Keratinocyte (primary cell): ENCODE results near the gene SLC37A3. TPM values are rescaled to one million over a fixed set of nuclear protein-coding genes. Genes with fewer than 3 reads are reported as not detected.

Source experiments
- DNase-seq: peaks from one replicate; pipeline ENCODE4 v3.0.0-alpha.2; 2011; ENCODE audit warnings: low read depth, missing footprints, low spot score
- FAIRE-seq: peaks from 2 replicates; lab custom pipeline; 2011; peaks lifted over from hg19 to GRCh38; lab: Jason Lieb, UNC
- H2AFZ ChIP-seq: 2 replicates; pipeline ENCODE4 v1.6.0; 2012; ENCODE audit warnings: low read length, control low read depth, inconsistent platforms; ENCODE audit not compliant: control insufficient read depth
- H3K27ac ChIP-seq: 2 replicates; pipeline ENCODE4 v1.5.1; 2011; ENCODE audit warnings: low read length; ENCODE audit not compliant: control insufficient read depth, insufficient read depth
- H3K27me3 ChIP-seq: 3 replicates; pipeline ENCODE4 v1.6.0; 2011; ENCODE audit warnings: low read length; ENCODE audit not compliant: control insufficient read depth, insufficient read depth; ENCODE audit errors: extremely low read depth
- H3K36me3 ChIP-seq, 2 experiments: 2 replicates in 1 of 2; 3 replicates in 1 of 2; pipeline ENCODE4 v1.5.1; 2011; ENCODE audit warnings: low read length in 2 of 2, mild to moderate bottlenecking in 1 of 2; ENCODE audit not compliant: control insufficient read depth in 2 of 2, insufficient read depth in 2 of 2; ENCODE audit errors: extremely low read depth in 1 of 2
- H3K4me1 ChIP-seq: 3 replicates; pipeline ENCODE4 v1.5.1; 2011; ENCODE audit warnings: low read length; ENCODE audit not compliant: control insufficient read depth, insufficient read depth; ENCODE audit errors: extremely low read depth
- H3K4me2 ChIP-seq: 3 replicates; pipeline ENCODE4 v1.6.0; 2011; ENCODE audit warnings: low read depth, low read length; ENCODE audit not compliant: control insufficient read depth, insufficient read depth; ENCODE audit errors: extremely low read depth
- H3K4me3 ChIP-seq, 3 experiments: fragments of 200-600 bp in 1 of 3; sonication (generic) in 1 of 3; 2 replicates in 2 of 3; 3 replicates in 1 of 3; pipeline ENCODE4 v1.5.1; 2011 to 2016; ENCODE audit warnings: low read length in 3 of 3, mild to moderate bottlenecking in 3 of 3, control low read depth in 2 of 3, inconsistent platforms in 1 of 3, low read depth in 1 of 3, mixed read lengths in 1 of 3, mixed run types in 1 of 3, moderate library complexity in 1 of 3; ENCODE audit not compliant: control insufficient read depth in 2 of 3, insufficient read depth in 2 of 3; ENCODE audit errors: extremely low read depth in 1 of 3
- H3K79me2 ChIP-seq: 2 replicates; pipeline ENCODE4 v1.6.0; 2012; ENCODE audit warnings: low read length; ENCODE audit not compliant: control insufficient read depth, insufficient read depth
- H3K9ac ChIP-seq: 3 replicates; pipeline ENCODE4 v1.6.0; 2011; ENCODE audit warnings: low read length; ENCODE audit not compliant: control insufficient read depth, insufficient read depth; ENCODE audit errors: extremely low read depth
- H3K9me1 ChIP-seq: 3 replicates; pipeline ENCODE4 v1.6.0; 2011; ENCODE audit warnings: low read length; ENCODE audit not compliant: control insufficient read depth, insufficient read depth; ENCODE audit errors: extremely low read depth
- H3K9me3 ChIP-seq: 2 replicates; pipeline ENCODE4 v1.5.1; 2012; ENCODE audit warnings: low read depth, low read length; ENCODE audit not compliant: control insufficient read depth
- H4K20me1 ChIP-seq: 3 replicates; pipeline ENCODE4 v1.6.0; 2011; ENCODE audit warnings: low read length; ENCODE audit not compliant: control insufficient read depth, insufficient read depth; ENCODE audit errors: extremely low read depth
- EZH2 ChIP-seq: IDR thresholded peaks from one replicate; pipeline ENCODE4 v1.6.1; 2012; ENCODE audit warnings: inconsistent platforms, mild to moderate bottlenecking, low read length, moderate library complexity
- dilution Hi-C: fragments of 300-500 bp; cut with MboI; formaldehyde crosslinking; loops from one replicate; pipeline ENCODE4 v1.7.0; 2020; ENCODE audit warnings: low sequenced_read_pairs; ENCODE audit not compliant: extremely low pct_ligation_motif_present
- polyA plus RNA-seq, 5 experiments: library from polyadenylated mRNA; depleted of rRNA in 3 of 5; stranded (reverse) in 3 of 5; stranded (forward) in 1 of 5; unstranded in 1 of 5; fragments of >200 nt; gene quantifications; 1 replicate in 1 of 5; 2 replicates in 3 of 5; 3 replicates in 1 of 5; pipeline versions ENCODE4 v1.2.1 to v1.2.3, GENCODE V29; 2011 to 2012; ENCODE audit warnings: missing spikeins in 2 of 5, low read depth in 1 of 5, low replicate concordance in 1 of 5
- TF ChIP-seq, protein P1 (sequence below), 3 experiments: IDR thresholded peaks in 1 of 3; conservative IDR thresholded peaks in 1 of 3; optimal IDR thresholded peaks in 1 of 3; 2 replicates in 2 of 3; 3 replicates in 1 of 3; pipeline versions ENCODE3 to v1.5.1; 2011; ENCODE audit warnings: low read length in 3 of 3, mild to moderate bottlenecking in 3 of 3, moderate library complexity in 2 of 3, control low read depth in 1 of 3, inconsistent platforms in 1 of 3; ENCODE audit not compliant: insufficient read depth in 2 of 3; ENCODE audit errors: extremely low read depth in 1 of 3

The SLC37A3 gene
- polyA plus RNA-seq, 1 donor (not counting 4 experiments of a cell fraction or from before 2014, with no cell fraction given) = 51.4 TPM

DNA sequence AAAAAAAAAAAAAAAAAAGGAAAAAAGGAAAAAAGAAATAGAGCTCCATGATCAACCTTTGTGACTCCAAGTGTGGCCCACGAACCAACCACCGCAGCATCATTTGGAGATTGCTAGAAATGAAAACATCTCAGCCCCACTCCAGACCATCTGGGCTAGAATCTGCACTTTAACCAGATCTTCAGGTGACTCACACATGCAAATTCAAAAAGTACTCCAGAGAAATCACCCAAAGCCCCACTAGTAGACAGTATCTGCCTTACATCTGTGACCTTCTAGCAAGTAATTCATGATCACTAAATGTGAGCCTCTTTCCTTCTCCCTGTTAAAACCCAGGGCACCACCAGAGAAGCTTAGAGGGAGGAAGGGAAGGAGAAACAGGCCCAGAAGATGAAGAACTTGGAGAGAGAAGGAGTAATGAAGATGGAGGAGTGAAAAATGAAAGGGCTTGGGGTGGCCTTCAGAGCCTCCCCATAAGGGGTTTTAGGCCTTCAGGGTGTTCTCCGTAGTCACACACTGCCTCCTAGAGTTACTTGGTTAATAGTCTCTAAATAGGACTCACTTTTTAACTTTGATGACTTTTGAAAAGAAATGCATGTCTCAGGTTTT, 94.0 kb downstream of the SLC37A3 start:
- Histone ChIP-seq H3K9ac (no peak overlapping the region), H3K79me2 (no peaks in the 10 kb centered on the region), H3K9me1 (no peaks in the 10 kb centered on the region), H3K36me3 (no peaks in the 10 kb centered on the region), H2AFZ (no peak overlapping the region), H3K4me1 (no peaks in the 10 kb centered on the region), H3K9me3 (no peaks in the 10 kb centered on the region), H3K4me2 (no peak overlapping the region), H3K4me3 (no peak overlapping the region), H4K20me1 (no peaks in the 10 kb centered on the region), H3K27me3 (no peaks in the 10 kb centered on the region), H3K27ac (no peak overlapping the region)
- FAIRE-seq (no peak), DNase-seq (no peak)
- dilution Hi-C loops = no loop called here
- TF ChIP-seq, protein P1, sequence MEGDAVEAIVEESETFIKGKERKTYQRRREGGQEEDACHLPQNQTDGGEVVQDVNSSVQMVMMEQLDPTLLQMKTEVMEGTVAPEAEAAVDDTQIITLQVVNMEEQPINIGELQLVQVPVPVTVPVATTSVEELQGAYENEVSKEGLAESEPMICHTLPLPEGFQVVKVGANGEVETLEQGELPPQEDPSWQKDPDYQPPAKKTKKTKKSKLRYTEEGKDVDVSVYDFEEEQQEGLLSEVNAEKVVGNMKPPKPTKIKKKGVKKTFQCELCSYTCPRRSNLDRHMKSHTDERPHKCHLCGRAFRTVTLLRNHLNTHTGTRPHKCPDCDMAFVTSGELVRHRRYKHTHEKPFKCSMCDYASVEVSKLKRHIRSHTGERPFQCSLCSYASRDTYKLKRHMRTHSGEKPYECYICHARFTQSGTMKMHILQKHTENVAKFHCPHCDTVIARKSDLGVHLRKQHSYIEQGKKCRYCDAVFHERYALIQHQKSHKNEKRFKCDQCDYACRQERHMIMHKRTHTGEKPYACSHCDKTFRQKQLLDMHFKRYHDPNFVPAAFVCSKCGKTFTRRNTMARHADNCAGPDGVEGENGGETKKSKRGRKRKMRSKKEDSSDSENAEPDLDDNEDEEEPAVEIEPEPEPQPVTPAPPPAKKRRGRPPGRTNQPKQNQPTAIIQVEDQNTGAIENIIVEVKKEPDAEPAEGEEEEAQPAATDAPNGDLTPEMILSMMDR (optimal IDR thresholded peaks at IDR 0.05 in 1 of 3, IDR thresholded peaks at IDR 0.05 in 1 of 3, conservative IDR thresholded peaks at IDR 0.05 in 1 of 3; ENCODE audit: extremely low read depth in 1 of 3, insufficient read depth in 2 of 3, low read length in 3 of 3) = peak; percentile 10 to 31 (median 21)
- TF ChIP-seq EZH2 = no peak

DNA sequence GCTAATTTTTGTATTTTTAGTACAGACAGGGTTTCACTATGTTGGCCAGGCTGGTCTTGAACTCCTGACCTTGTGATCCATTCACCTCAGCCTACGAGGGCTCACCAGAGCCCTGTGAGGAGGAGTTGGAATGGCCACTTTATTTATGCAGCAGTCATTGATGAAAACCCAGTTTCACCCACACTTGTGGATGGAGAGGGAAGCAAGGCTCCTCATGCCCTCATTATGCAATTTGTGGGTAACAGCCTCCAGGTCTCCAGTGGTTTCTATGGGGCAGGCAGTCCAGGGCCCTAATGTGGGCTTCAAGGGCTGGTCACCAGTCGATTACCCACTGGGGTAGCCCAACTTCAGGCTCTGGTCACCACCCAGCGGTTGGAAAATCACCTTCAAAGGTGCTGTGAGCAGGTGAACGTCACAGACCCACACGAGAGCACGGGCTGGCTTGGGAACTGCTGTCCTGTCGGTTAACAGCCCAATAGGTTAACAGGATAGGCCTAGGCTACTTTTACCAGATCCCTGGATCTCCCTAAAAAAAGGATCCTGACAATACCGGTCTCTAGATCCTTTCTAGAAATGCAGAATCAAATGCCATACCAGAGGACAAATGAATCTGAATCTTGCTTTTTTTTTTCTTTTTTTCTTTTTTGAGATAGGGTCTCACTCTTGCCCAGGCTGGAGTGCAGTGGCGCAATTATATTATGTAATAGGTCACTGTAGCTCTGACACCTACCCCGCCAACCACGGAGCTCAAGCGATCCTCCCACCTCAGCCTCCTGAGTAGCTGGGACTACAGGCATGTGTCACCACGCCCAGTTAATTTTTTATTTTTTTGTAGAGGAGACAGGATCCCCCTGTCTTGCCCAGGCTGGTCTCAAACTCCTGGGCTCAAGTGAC, 97.8 kb downstream of the SLC37A3 start:
- H3K36me3 ChIP-seq = no peaks in the 10 kb centered on the region
- no peak overlapping the region for H3K9ac ChIP-seq
- H3K9me1 ChIP-seq = no peaks in the 10 kb centered on the region
- dilution Hi-C loops = no loop called here
- no peaks in the 10 kb centered on the region for H3K27me3 ChIP-seq
- DNase-seq (no peak), FAIRE-seq (no peak)
- no peaks in the 10 kb centered on the region for H3K79me2 ChIP-seq
- no peaks in the 10 kb centered on the region for H3K9me3 ChIP-seq
- no peak overlapping the region for H3K27ac ChIP-seq
- H3K4me2 ChIP-seq = no peak overlapping the region
- no peaks in the 10 kb centered on the region for H4K20me1 ChIP-seq
- H2AFZ ChIP-seq = no peak overlapping the region
- TF ChIP-seq EZH2 = no peak
- TF ChIP-seq, protein P1 (optimal IDR thresholded peaks at IDR 0.05 in 1 of 3, IDR thresholded peaks at IDR 0.05 in 1 of 3, conservative IDR thresholded peaks at IDR 0.05 in 1 of 3; ENCODE audit: extremely low read depth in 1 of 3, insufficient read depth in 2 of 3, low read length in 3 of 3) = no peak
- no peaks in the 10 kb centered on the region for H3K4me1 ChIP-seq
- no peak overlapping the region for H3K4me3 ChIP-seq
